Neuron (in vitro differentiated cells): ENCODE data around the gene PDE3A.
A peak's percentile ranks its signal among the peaks of the same experiment; 100 is the strongest.
"Not testable (repeated sequence)": the region's sequence is repeated elsewhere in the genome, so short reads cannot be mapped to it uniquely, and the experiment has no call there.

Source experiments
- H2AFZ ChIP-seq: one replicate; pipeline ENCODE4 v1.6.1; 2013; ENCODE audit warnings: low read depth, mild to moderate bottlenecking, inconsistent platforms, low read length, moderate library complexity
- H3K27me3 ChIP-seq: one replicate; pipeline ENCODE4 v1.6.1; 2013; ENCODE audit warnings: low read length; ENCODE audit not compliant: insufficient read depth
- H3K36me3 ChIP-seq: one replicate; pipeline ENCODE4 v1.6.1; 2013; ENCODE audit warnings: low read length; ENCODE audit not compliant: insufficient read depth
- H3K4me1 ChIP-seq: one replicate; pipeline ENCODE4 v1.6.1; 2013; ENCODE audit warnings: low read length; ENCODE audit not compliant: insufficient read depth
- H3K4me3 ChIP-seq: 2 replicates; pipeline ENCODE4 v1.5.1; 2013; ENCODE audit warnings: mild to moderate bottlenecking, low read length, moderate library complexity
- H3K9me3 ChIP-seq: one replicate; pipeline ENCODE4 v1.6.1; 2013; ENCODE audit warnings: low read length

PDE3A gene

GRCh38 chr12:20602641-20603391 lies 234.5 kb downstream of the PDE3A start:
- no peaks in the 10 kb centered on the region for H3K27me3 ChIP-seq
- no peak overlapping the region for H3K4me3 ChIP-seq
- no peaks in the 10 kb centered on the region for H3K36me3 ChIP-seq
- H3K4me1 ChIP-seq, result no peaks in the 10 kb centered on the region
- no peaks in the 10 kb centered on the region for H3K9me3 ChIP-seq
- no peak overlapping the region for H2AFZ ChIP-seq

GRCh38 chr12:20604408-20605067 lies 236.2 kb downstream of the PDE3A start:
- Histone ChIP-seq H3K4me1 (no peaks in the 10 kb centered on the region), H3K27me3 (no peaks in the 10 kb centered on the region), H3K9me3 (no peaks in the 10 kb centered on the region), H3K4me3 (no peak overlapping the region), H3K36me3 (no peaks in the 10 kb centered on the region), H2AFZ (no peak overlapping the region)

- not testable (repeated sequence) for H2AFZ ChIP-seq, H3K9me3 ChIP-seq, H3K27me3 ChIP-seq, H3K4me3 ChIP-seq, H3K4me1 ChIP-seq, H3K36me3 ChIP-seq
Measured at GRCh38 chr12:20615020-20615419, 246.7 kb downstream of the PDE3A start.

- H3K4me1 ChIP-seq, result no peaks in the 10 kb centered on the region
- H3K4me3 ChIP-seq, result no peak overlapping the region
- no peaks in the 10 kb centered on the region for H3K36me3 ChIP-seq
- H2AFZ ChIP-seq, result no peak overlapping the region
- no peaks in the 10 kb centered on the region for H3K27me3 ChIP-seq
- no peaks in the 10 kb centered on the region for H3K9me3 ChIP-seq
Measured at GRCh38 chr12:20616093-20616492, 247.8 kb downstream of the PDE3A start.

- H3K4me3 ChIP-seq, result no peak overlapping the region
- no peaks in the 10 kb centered on the region for H3K4me1 ChIP-seq
- no peak overlapping the region for H2AFZ ChIP-seq
- H3K9me3 ChIP-seq, result no peaks in the 10 kb centered on the region
- H3K27me3 ChIP-seq, result no peaks in the 10 kb centered on the region
- H3K36me3 ChIP-seq, result no peaks in the 10 kb centered on the region
Measured at GRCh38 chr12:20620261-20620660, 251.9 kb downstream of the PDE3A start.

GRCh38 chr12:20624718-20625117 lies 256.4 kb downstream of the PDE3A start:
- Histone ChIP-seq H3K9me3 (no peaks in the 10 kb centered on the region), H2AFZ (no peak overlapping the region), H3K27me3 (no peaks in the 10 kb centered on the region), H3K36me3 (no peaks in the 10 kb centered on the region), H3K4me3 (no peak overlapping the region), H3K4me1 (no peaks in the 10 kb centered on the region)

GRCh38 chr12:20625531-20625930 lies 257.2 kb downstream of the PDE3A start:
- no peaks in the 10 kb centered on the region for H3K27me3 ChIP-seq
- H3K4me1 ChIP-seq, result no peaks in the 10 kb centered on the region
- no peak overlapping the region for H3K4me3 ChIP-seq
- H2AFZ ChIP-seq, result no peak overlapping the region
- H3K36me3 ChIP-seq, result no peaks in the 10 kb centered on the region
- H3K9me3 ChIP-seq, result no peaks in the 10 kb centered on the region

GRCh38 chr12:20627001-20627588 lies 258.8 kb downstream of the PDE3A start:
- H2AFZ ChIP-seq, result no peak overlapping the region
- no peaks in the 10 kb centered on the region for H3K27me3 ChIP-seq
- H3K36me3 ChIP-seq, result no peaks in the 10 kb centered on the region
- no peaks in the 10 kb centered on the region for H3K9me3 ChIP-seq
- no peak overlapping the region for H3K4me3 ChIP-seq
- H3K4me1 ChIP-seq, result no peaks in the 10 kb centered on the region

GRCh38 chr12:20628226-20628787 lies 260.0 kb downstream of the PDE3A start:
- Histone ChIP-seq H3K36me3 (no peaks in the 10 kb centered on the region), H2AFZ (peak overlapping the region; percentile 51), H3K4me3 (no peak overlapping the region), H3K9me3 (no peaks in the 10 kb centered on the region), H3K27me3 (no peaks in the 10 kb centered on the region), H3K4me1 (no peaks in the 10 kb centered on the region)

- no peaks in the 10 kb centered on the region for H3K27me3 ChIP-seq
- H3K4me1 ChIP-seq, result no peaks in the 10 kb centered on the region
- H3K9me3 ChIP-seq, result no peaks in the 10 kb centered on the region
- H2AFZ ChIP-seq, result peak overlapping the region; percentile 51
- no peaks in the 10 kb centered on the region for H3K36me3 ChIP-seq
- no peak overlapping the region for H3K4me3 ChIP-seq
Measured at GRCh38 chr12:20628999-20629398, 260.7 kb downstream of the PDE3A start.

- Histone ChIP-seq H3K36me3 (no peaks in the 10 kb centered on the region), H3K9me3 (no peaks in the 10 kb centered on the region), H3K4me1 (no peaks in the 10 kb centered on the region), H3K27me3 (no peaks in the 10 kb centered on the region), H2AFZ (no peak overlapping the region), H3K4me3 (no peak overlapping the region)
Measured at GRCh38 chr12:20629414-20630156, 261.2 kb downstream of the PDE3A start.

GRCh38 chr12:20631711-20632110 lies 263.4 kb downstream of the PDE3A start:
- Histone ChIP-seq H3K4me1 (no peaks in the 10 kb centered on the region), H3K27me3 (no peaks in the 10 kb centered on the region), H3K9me3 (no peaks in the 10 kb centered on the region), H3K4me3 (no peak overlapping the region), H3K36me3 (no peaks in the 10 kb centered on the region), H2AFZ (no peak overlapping the region)

GRCh38 chr12:20641106-20641505 lies 272.8 kb downstream of the PDE3A start:
- no peaks in the 10 kb centered on the region for H3K4me1 ChIP-seq
- H3K9me3 ChIP-seq, result no peaks in the 10 kb centered on the region
- no peak overlapping the region for H2AFZ ChIP-seq
- H3K27me3 ChIP-seq, result no peaks in the 10 kb centered on the region
- no peak overlapping the region for H3K4me3 ChIP-seq
- peaks cover 2% of the 10 kb centered on the region for H3K36me3 ChIP-seq
